Measurements from ENCODE around the gene HMG20A. TPM values are rescaled to one million over a fixed set of nuclear protein-coding genes. Genes with fewer than 3 reads are reported as not detected.

The HMG20A gene
- total and polyA plus RNA-seq, 10 donors: 17.9 to 107 (median 77.2) TPM

GRCh38 chr15:77526595-77527163 lies 106.0 kb downstream of the HMG20A start:
- WGBS, 5 donors: 88 to 96% (median 92%) methylated on average over 12 to 14 of the region's 14 CpGs
- TF ChIP-seq POLR2A (IDR thresholded peaks at IDR 0.05) (no peak), POLR2AphosphoS5 (IDR thresholded peaks at IDR 0.05) (no peak)
- TF ChIP-seq, protein P1, sequence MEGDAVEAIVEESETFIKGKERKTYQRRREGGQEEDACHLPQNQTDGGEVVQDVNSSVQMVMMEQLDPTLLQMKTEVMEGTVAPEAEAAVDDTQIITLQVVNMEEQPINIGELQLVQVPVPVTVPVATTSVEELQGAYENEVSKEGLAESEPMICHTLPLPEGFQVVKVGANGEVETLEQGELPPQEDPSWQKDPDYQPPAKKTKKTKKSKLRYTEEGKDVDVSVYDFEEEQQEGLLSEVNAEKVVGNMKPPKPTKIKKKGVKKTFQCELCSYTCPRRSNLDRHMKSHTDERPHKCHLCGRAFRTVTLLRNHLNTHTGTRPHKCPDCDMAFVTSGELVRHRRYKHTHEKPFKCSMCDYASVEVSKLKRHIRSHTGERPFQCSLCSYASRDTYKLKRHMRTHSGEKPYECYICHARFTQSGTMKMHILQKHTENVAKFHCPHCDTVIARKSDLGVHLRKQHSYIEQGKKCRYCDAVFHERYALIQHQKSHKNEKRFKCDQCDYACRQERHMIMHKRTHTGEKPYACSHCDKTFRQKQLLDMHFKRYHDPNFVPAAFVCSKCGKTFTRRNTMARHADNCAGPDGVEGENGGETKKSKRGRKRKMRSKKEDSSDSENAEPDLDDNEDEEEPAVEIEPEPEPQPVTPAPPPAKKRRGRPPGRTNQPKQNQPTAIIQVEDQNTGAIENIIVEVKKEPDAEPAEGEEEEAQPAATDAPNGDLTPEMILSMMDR (IDR thresholded peaks at IDR 0.05 in 8 of 11, conservative IDR thresholded peaks at IDR 0.05 in 3 of 11): no peak
- no peak overlapping the region for H3K4me3 ChIP-seq
- peak overlapping the region in 4 of 8 donors; percentile 32 to 71 (median 60) for H3K27ac ChIP-seq
- H3K27me3 ChIP-seq (replicated peaks in 1 of 7): no peaks in the 10 kb centered on the region
- peaks cover 3 to 28% (median 12%) of the 10 kb centered on the region in 6 donors for H3K4me1 ChIP-seq
- no peaks in the 10 kb centered on the region for H3K36me3 ChIP-seq
- DNase-seq: peak; percentile 53
- intact Hi-C loops (cut with DNase I; ENCODE audit: low total_unique reads): no loop called here
- H3K9me3 ChIP-seq: no peaks in the 10 kb centered on the region

DNA sequence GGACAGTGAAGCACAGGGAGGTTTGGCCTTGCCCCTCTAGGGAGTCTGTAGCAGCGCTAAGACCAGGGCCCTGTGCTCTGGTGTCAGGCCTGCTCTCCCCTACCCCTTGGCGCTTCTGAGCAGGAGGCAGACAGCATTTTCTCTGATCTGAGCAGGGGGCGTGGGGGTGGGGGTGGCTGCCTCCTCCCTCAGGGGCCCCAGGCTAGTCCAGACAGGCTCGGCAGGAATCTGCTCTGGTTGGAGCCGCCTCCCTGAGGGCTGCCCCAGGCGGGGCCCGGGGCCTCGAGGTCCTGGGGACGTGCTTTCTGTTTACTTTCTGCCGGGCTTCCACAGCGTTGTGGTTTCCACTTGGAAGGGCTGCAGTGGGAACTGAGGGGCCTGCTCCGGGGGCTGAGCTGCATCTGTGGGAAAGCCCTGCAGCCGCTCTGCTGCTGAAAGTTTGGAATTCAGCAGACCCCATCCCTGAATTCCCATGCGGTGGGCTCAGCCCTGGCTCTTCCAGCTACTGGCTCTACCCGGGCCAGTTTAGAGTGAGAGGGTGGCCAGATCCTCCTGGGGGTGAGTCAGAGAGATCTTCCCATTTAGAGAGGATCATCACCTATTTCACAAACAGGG lies 106.6 kb downstream of the HMG20A start:
- Histone ChIP-seq H3K4me3 (no peak overlapping the region), H3K36me3 (no peaks in the 10 kb centered on the region), H3K9me3 (no peaks in the 10 kb centered on the region), H3K27me3 (replicated peaks in 1 of 7) (no peaks in the 10 kb centered on the region), H3K27ac (peak overlapping the region in 6 of 8 donors; percentile 32 to 71 (median 60)), H3K4me1 (peaks cover 3 to 28% (median 12%) of the 10 kb centered on the region in 6 donors)
- 23 to 58% (median 36%) methylated on average over 5 to 15 of the region's 15 CpGs for WGBS, 5 donors
- intact Hi-C loops (cut with DNase I; ENCODE audit: low total_unique reads): no loop called here
- peak; percentile 62 for DNase-seq
- TF ChIP-seq POLR2A (IDR thresholded peaks at IDR 0.05): no peak
- no peak for TF ChIP-seq POLR2AphosphoS5 (IDR thresholded peaks at IDR 0.05)
- TF ChIP-seq, protein P1 (IDR thresholded peaks at IDR 0.05 in 8 of 11, conservative IDR thresholded peaks at IDR 0.05 in 3 of 11): no peak

GRCh38 chr15:77527831-77528231 lies 107.1 kb downstream of the HMG20A start:
- Histone ChIP-seq H3K27ac (peak overlapping the region in 5 of 8 donors; percentile 35 to 71 (median 63)), H3K9me3 (no peaks in the 10 kb centered on the region), H3K4me1 (peaks cover 3 to 28% (median 12%) of the 10 kb centered on the region in 6 donors), H3K27me3 (replicated peaks in 1 of 7) (no peaks in the 10 kb centered on the region), H3K36me3 (no peaks in the 10 kb centered on the region), H3K4me3 (no peak overlapping the region)
- DNase-seq: peak; percentile 61
- intact Hi-C loops (cut with DNase I; ENCODE audit: low total_unique reads): no loop called here
- TF ChIP-seq, protein P1 (IDR thresholded peaks at IDR 0.05 in 8 of 11, conservative IDR thresholded peaks at IDR 0.05 in 3 of 11): no peak
- TF ChIP-seq POLR2AphosphoS5 (IDR thresholded peaks at IDR 0.05): no peak
- no peak for TF ChIP-seq POLR2A (IDR thresholded peaks at IDR 0.05)
- WGBS, 5 donors: 62 to 94% (median 79%) methylated on average over 6 of the region's 6 CpGs

GRCh38 chr15:77528290-77528967 lies 107.7 kb downstream of the HMG20A start:
- peak overlapping the region; percentile 6 to 71 (median 50) for H3K27ac ChIP-seq
- no peaks in the 10 kb centered on the region for H3K36me3 ChIP-seq
- H3K9me3 ChIP-seq: no peaks in the 10 kb centered on the region
- WGBS, 5 donors: 79 to 88% (median 85%) methylated on average over 10 to 12 of the region's 12 CpGs
- no peak for TF ChIP-seq POLR2A (IDR thresholded peaks at IDR 0.05)
- TF ChIP-seq, protein P1 (IDR thresholded peaks at IDR 0.05 in 8 of 11, conservative IDR thresholded peaks at IDR 0.05 in 3 of 11): no peak
- no peak for TF ChIP-seq POLR2AphosphoS5 (IDR thresholded peaks at IDR 0.05)
- H3K4me3 ChIP-seq: no peak overlapping the region
- intact Hi-C loops (cut with DNase I; ENCODE audit: low total_unique reads): no loop called here
- H3K27me3 ChIP-seq (replicated peaks in 1 of 7): no peaks in the 10 kb centered on the region
- peaks cover 3 to 34% (median 12%) of the 10 kb centered on the region in 6 donors for H3K4me1 ChIP-seq
- DNase-seq: peak; percentile 49
